B cell (primary cell): ENCODE results near the gene TMEFF1. TPM values are rescaled to one million over a fixed set of nuclear protein-coding genes. Genes with fewer than 3 reads are reported as not detected.

Experiments used
- ATAC-seq: fragments of 200-7000 bp; cut with Tn5 transposase; one replicate; pipeline ENCODE4 v1.10.0; 2021; ENCODE audit warnings: low read depth, mild to moderate bottlenecking, moderate number of reproducible peaks, moderate library complexity
- CTCF ChIA-PET: fragments of 350-600 bp; sonication (Branson Sonifier 250); formaldehyde crosslinking; loops from one replicate; lab custom pipeline; 2021; ENCODE audit warnings: antibody characterized with exemption, inconsistent platforms; lab: Charles Lee
- POLR2A ChIA-PET: fragments of 350-600 bp; sonication (Branson Sonifier 250); formaldehyde crosslinking; loops from one replicate; lab custom pipeline; 2021; ENCODE audit warnings: antibody characterized with exemption; lab: Charles Lee
- DNase-seq: peaks from one replicate; pipeline ENCODE4 v3.0.0; 2013
- H2AFZ ChIP-seq: 2 replicates; pipeline ENCODE4 v1.6.1; 2012; ENCODE audit warnings: mild to moderate bottlenecking, low read depth, low read length; ENCODE audit not compliant: insufficient read depth, poor library complexity, severe bottlenecking
- H3K27ac ChIP-seq, 2 donors: 1 replicate in 1 of 2; 2 replicates in 1 of 2; pipeline ENCODE4 v1.5.1; 2012 to 2013; ENCODE audit warnings: low read length in 2 of 2, mild to moderate bottlenecking in 2 of 2, moderate library complexity in 1 of 2
- H3K27me3 ChIP-seq, 4 experiments: fragments of 200-600 bp in 1 of 4; sonication (generic) in 1 of 4; replicated peaks in 1 of 4; 1 replicate in 2 of 4; 2 replicates in 2 of 4; pipeline versions ENCODE4 v1.6.1 to v1.7.0; 2013 to 2016; ENCODE audit warnings: low read length in 3 of 4, mild to moderate bottlenecking in 2 of 4, mixed read lengths in 1 of 4, moderate library complexity in 1 of 4; ENCODE audit not compliant: insufficient read depth in 4 of 4, control insufficient read depth in 3 of 4; ENCODE audit errors: control extremely low read depth in 1 of 4
- H3K36me3 ChIP-seq, 2 experiments: replicated peaks in 1 of 2; 1 replicate in 1 of 2; 2 replicates in 1 of 2; pipeline versions ENCODE4 v1.6.1 to v1.7.1; 2013; ENCODE audit warnings: low read length in 1 of 2; ENCODE audit not compliant: insufficient read depth in 2 of 2, control insufficient read depth in 1 of 2; ENCODE audit errors: control extremely low read depth in 1 of 2, extremely low read depth in 1 of 2
- H3K4me1 ChIP-seq, 2 donors: fragments of 200-600 bp in 1 of 2; sonication (generic) in 1 of 2; 1 replicate in 1 of 2; 2 replicates in 1 of 2; pipeline versions ENCODE4 v1.5.1 to v1.6.1; 2013 to 2017; ENCODE audit warnings: low read length in 2 of 2; ENCODE audit not compliant: control insufficient read depth in 2 of 2, insufficient read depth in 2 of 2
- H3K4me2 ChIP-seq: replicated peaks from 2 replicates; pipeline ENCODE3; 2012; ENCODE audit warnings: mild to moderate bottlenecking, low read depth, low read length; ENCODE audit not compliant: poor library complexity, severe bottlenecking
- H3K4me3 ChIP-seq, 5 experiments: fragments of 200-600 bp in 1 of 5; sonication (generic) in 1 of 5; 1 replicate in 3 of 5; 2 replicates in 2 of 5; pipeline versions ENCODE4 v1.5.1 to v1.7.0; 2011 to 2016; ENCODE audit warnings: low read length in 4 of 5, mild to moderate bottlenecking in 4 of 5, low read depth in 2 of 5, control low read depth in 1 of 5, moderate library complexity in 1 of 5; ENCODE audit not compliant: insufficient read depth in 1 of 5; ENCODE audit errors: control extremely low read depth in 1 of 5, extremely low read depth in 1 of 5
- H3K79me2 ChIP-seq: fragments of 200-600 bp; sonication (generic); one replicate; pipeline ENCODE4 v1.6.0; 2016; ENCODE audit warnings: low read length; ENCODE audit not compliant: control insufficient read depth, insufficient read depth
- H3K9ac ChIP-seq: fragments of 200-600 bp; sonication (generic); 2 replicates; pipeline ENCODE4 v1.6.1; 2017; ENCODE audit warnings: mild to moderate bottlenecking, low read length, moderate library complexity
- H3K9me3 ChIP-seq, 3 donors: one replicate each; pipeline versions ENCODE4 v1.6.1 to v1.7.1; 2013; ENCODE audit warnings: low read length in 2 of 3; ENCODE audit not compliant: control insufficient read depth in 2 of 3, insufficient read depth in 1 of 3; ENCODE audit errors: control extremely low read depth in 1 of 3
- H4K20me1 ChIP-seq: 2 replicates; pipeline ENCODE4 v1.6.0; 2012; ENCODE audit warnings: mild to moderate bottlenecking, low read length; ENCODE audit not compliant: insufficient read depth, control insufficient read depth, poor library complexity, severe bottlenecking
- H3K27ac Mint-ChIP-seq: one replicate; pipeline ENCODE4 v1.8.0; 2021; ENCODE audit warnings: mixed read lengths
- H3K27me3 Mint-ChIP-seq: one replicate; pipeline ENCODE4 v1.8.0; 2021; ENCODE audit warnings: mixed read lengths
- H3K4me1 Mint-ChIP-seq: one replicate; pipeline ENCODE4 v1.8.0; 2021; ENCODE audit warnings: mixed read lengths
- H3K4me3 Mint-ChIP-seq: one replicate; pipeline ENCODE4 v1.8.0; 2021; ENCODE audit warnings: mixed read lengths
- H3K9me3 Mint-ChIP-seq: one replicate; pipeline ENCODE4 v1.8.0; 2022; ENCODE audit warnings: mixed read lengths; ENCODE audit not compliant: insufficient read depth
- EZH2 ChIP-seq: IDR thresholded peaks from 2 replicates; pipeline ENCODE4 v1.6.1; 2012; ENCODE audit warnings: borderline replicate concordance, low read depth, mild to moderate bottlenecking, moderate library complexity, low read length; ENCODE audit not compliant: insufficient read depth, poor library complexity, severe bottlenecking
- WGBS: methylation state at CpG from one replicate; pipeline ENCODE4 v1.1.5; 2013; ENCODE audit warnings: missing lambda C conversion rate; ENCODE audit not compliant: insufficient coverage; 5-methylcytosine and 5-hydroxymethylcytosine counted together
- intact Hi-C: fragments of 100-400 bp; cut with micrococcal nuclease; formaldehyde crosslinking; loops from one replicate; pipeline ENCODE4 v1.10.0; 2022
- polyA plus RNA-seq: library from polyadenylated mRNA; depleted of rRNA; stranded (reverse); fragments of >200 nt; gene quantifications from 2 replicates; pipeline ENCODE4 v1.2.3, GENCODE V29; 2012
- total RNA-seq, 2 donors: library from RNA; stranded (reverse); fragments of 120-200 nt in 1 of 2; gene quantifications; 1 replicate in 1 of 2; 2 replicates in 1 of 2; pipeline versions ENCODE4 v1.2.3 to v1.2.4, GENCODE V29; 2013 to 2022
- TF ChIP-seq, protein P1 (sequence below): fragments of 200-600 bp; IDR thresholded peaks from one replicate; pipeline ENCODE4 v1.8.0; 2022; ENCODE audit warnings: antibody characterized with exemption, mild to moderate bottlenecking

Gene TMEFF1
- total and polyA plus RNA-seq, 2 donors (not counting 1 experiment from before 2014, with no cell fraction given) = not detected

DNA sequence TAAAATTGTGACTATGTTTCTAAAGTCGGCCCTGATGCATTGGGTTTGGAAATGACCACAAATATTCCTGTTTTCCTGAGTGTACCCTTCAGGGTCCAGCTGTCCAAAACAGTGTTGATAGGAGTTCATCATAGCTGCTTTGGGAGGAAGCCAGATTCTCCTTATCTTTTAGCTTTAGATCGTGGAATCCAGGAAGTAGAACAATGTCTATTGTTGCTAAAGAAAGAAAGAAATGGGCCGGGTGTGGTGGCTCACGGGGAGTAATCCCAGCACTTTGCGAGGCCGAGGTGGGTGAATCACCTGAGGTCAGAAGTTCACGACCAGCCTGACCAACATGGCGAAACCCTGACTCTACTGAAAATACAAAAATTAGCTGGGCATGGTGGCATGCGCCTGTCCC is 114.4 kb downstream of the TMEFF1 start:
- no peak overlapping the region for H3K4me2 ChIP-seq
- no peak overlapping the region for H3K4me3 ChIP-seq
- DNase-seq (no peak), ATAC-seq (no peak)
- Mint-ChIP-seq H3K4me3 (no peak overlapping the region), H3K27me3 (peaks cover 1% of the 10 kb centered on the region), H3K27ac (no peak overlapping the region), H3K4me1 (no peaks in the 10 kb centered on the region), H3K9me3 (no peaks in the 10 kb centered on the region)
- POLR2A ChIA-PET = no interaction called here
- H3K27me3 ChIP-seq = no peaks in the 10 kb centered on the region
- intact Hi-C loops = no loop called here
- H2AFZ ChIP-seq = no peak overlapping the region
- H3K9ac ChIP-seq = no peak overlapping the region
- no peaks in the 10 kb centered on the region for H3K9me3 ChIP-seq
- H3K36me3 ChIP-seq = no peaks in the 10 kb centered on the region
- no peaks in the 10 kb centered on the region for H4K20me1 ChIP-seq
- TF ChIP-seq, protein P1, sequence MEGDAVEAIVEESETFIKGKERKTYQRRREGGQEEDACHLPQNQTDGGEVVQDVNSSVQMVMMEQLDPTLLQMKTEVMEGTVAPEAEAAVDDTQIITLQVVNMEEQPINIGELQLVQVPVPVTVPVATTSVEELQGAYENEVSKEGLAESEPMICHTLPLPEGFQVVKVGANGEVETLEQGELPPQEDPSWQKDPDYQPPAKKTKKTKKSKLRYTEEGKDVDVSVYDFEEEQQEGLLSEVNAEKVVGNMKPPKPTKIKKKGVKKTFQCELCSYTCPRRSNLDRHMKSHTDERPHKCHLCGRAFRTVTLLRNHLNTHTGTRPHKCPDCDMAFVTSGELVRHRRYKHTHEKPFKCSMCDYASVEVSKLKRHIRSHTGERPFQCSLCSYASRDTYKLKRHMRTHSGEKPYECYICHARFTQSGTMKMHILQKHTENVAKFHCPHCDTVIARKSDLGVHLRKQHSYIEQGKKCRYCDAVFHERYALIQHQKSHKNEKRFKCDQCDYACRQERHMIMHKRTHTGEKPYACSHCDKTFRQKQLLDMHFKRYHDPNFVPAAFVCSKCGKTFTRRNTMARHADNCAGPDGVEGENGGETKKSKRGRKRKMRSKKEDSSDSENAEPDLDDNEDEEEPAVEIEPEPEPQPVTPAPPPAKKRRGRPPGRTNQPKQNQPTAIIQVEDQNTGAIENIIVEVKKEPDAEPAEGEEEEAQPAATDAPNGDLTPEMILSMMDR = no peak
- TF ChIP-seq EZH2 = no peak
- CTCF ChIA-PET = no interaction called here
- WGBS = 88% methylated on average over 8 of the region's 9 CpGs
- H3K79me2 ChIP-seq = no peaks in the 10 kb centered on the region
- no peaks in the 10 kb centered on the region for H3K4me1 ChIP-seq
- no peak overlapping the region for H3K27ac ChIP-seq

DNA sequence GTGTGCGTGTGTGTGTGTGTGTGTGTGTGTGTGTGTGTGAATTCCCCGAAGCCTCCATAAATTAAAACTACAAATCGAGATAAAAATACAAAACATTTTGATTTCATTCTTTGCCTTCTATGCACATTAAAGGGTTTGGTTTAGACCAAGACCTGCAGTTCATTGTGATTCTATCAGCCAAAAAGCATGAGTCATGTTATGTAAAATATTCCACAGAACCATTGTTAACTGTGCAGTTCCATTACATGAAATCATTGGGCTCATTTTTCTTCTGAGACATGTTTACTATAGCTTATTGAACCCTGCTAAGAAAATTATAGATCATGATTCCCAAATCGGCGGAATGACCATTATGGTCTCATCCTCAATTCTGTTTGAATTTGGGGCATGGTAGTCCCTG is 116.6 kb downstream of the TMEFF1 start:
- no peak for DNase-seq
- no peak for TF ChIP-seq EZH2
- TF ChIP-seq, protein P1 = no peak
- H3K9me3 Mint-ChIP-seq = no peaks in the 10 kb centered on the region
- intact Hi-C loops = no loop called here
- no peaks in the 10 kb centered on the region for H3K27me3 Mint-ChIP-seq
- no CpG with 5 or more reads among the region's 5 CpGs for WGBS
- POLR2A ChIA-PET = no interaction called here
- no peak overlapping the region for H3K4me3 Mint-ChIP-seq
- no peaks in the 10 kb centered on the region for H3K4me1 ChIP-seq
- no peak overlapping the region for H3K9ac ChIP-seq
- H3K9me3 ChIP-seq = no peaks in the 10 kb centered on the region
- CTCF ChIA-PET = no interaction called here
- H3K27ac Mint-ChIP-seq = no peak overlapping the region
- H2AFZ ChIP-seq = no peak overlapping the region
- ATAC-seq = no peak
- no peaks in the 10 kb centered on the region for H3K27me3 ChIP-seq
- no peak overlapping the region for H3K27ac ChIP-seq
- no peak overlapping the region for H3K4me3 ChIP-seq
- no peaks in the 10 kb centered on the region for H3K36me3 ChIP-seq
- H3K4me1 Mint-ChIP-seq = no peaks in the 10 kb centered on the region
- no peak overlapping the region for H3K4me2 ChIP-seq
- no peaks in the 10 kb centered on the region for H4K20me1 ChIP-seq
- no peaks in the 10 kb centered on the region for H3K79me2 ChIP-seq
